HG03025 (cell line): Measurements from ENCODE around the gene APBA1.

ENCODE experiments used
- ATAC-seq: cut with Tn5 transposase; IDR thresholded peaks from one replicate; pipeline ENCODE4 v1.9.1; 2021; ENCODE audit warnings: mild to moderate bottlenecking, moderate library complexity; ENCODE audit not compliant: unreplicated experiment, low FRiP score

The APBA1 gene

DNA sequence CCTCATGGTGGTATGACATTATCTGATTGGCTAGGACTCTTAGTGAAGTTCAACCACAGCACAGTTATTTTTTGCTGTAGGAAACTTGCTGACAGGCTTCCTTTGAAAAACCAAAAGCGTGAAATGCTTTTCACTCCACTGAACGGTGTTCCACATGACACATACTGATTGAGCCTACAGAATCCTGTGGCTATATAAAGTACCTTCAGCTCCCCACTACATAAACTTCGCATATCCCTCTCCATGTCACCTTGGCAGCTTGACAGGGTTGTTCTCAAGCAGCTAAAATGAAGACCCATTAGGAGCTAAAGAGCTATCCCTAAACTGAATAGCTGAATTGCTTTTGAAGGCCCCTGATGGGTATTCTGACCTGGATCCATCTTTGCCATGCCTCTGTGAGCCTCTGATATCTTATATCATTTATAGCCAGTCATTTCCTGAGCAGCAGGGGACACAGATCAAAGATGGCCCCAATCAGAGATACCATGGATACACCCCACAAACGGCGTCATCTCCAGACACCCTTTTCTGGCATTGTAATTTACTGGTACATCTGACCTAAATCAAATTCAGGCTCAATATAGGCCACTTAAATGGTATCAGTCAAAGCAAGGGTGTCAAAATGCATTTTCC, 91.5 kb downstream of the APBA1 start:
- ATAC-seq: no peak

DNA sequence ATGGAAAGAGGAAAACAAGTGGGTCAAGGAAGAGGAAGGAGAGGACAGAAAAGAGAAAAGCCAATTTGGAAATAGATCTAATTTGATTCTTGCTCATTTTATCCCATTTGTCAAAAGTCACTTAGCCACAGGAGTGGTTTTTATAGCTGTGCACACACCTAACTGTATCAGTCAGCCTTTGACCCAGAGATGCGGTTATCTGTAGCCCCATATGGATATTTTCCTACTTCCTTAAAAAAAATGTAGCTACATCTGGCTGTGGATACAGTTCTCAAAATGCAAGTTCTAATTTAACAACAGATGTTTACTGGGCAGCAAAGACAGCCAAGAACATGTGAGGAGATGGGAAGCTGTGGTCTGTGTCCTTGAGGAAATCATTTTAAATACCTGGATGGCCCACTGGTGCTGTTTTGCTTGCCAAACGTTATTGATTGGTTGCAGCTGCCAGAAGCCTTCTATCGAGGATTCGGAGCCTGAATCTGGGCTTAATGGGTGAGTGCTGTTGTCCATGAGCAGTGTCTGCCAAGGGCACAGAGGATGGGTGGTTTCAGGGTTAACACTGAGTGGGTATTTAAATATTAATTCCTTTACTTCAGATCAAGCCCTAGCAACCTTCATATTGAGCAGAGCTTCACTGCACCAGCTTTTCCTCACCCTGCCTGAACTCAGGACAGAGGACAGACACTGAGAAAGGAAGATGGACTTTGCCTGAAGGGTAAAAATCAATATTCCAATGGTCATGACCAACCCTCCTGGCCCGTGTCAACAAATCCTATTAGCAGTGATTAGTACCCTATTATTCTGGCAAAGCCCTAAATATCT, 92.2 kb downstream of the APBA1 start:
- ATAC-seq: no peak

- no peak for ATAC-seq
Observed at GRCh38 chr9:69579032-69579758, 93.0 kb downstream of the APBA1 start.

DNA sequence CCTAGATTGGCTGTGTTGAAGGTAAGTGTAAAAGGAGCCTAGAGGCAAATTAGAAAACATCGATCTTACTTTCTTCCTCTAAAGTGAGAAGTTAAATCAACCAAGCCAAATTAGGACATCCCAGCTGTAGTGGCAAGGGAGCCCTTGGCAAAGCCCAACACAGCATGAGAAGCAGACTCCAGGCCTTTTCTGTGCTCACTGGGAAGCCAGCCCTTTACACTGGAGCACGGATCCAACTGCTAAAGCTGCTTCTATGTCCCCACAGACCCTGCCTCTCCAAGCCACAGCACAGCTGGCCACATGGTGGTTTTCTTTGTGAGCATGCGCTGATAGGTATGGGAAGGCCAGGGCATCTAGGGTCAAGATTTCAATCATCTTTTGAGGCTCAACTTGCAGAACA, 94.1 kb downstream of the APBA1 start:
- ATAC-seq: no peak

DNA sequence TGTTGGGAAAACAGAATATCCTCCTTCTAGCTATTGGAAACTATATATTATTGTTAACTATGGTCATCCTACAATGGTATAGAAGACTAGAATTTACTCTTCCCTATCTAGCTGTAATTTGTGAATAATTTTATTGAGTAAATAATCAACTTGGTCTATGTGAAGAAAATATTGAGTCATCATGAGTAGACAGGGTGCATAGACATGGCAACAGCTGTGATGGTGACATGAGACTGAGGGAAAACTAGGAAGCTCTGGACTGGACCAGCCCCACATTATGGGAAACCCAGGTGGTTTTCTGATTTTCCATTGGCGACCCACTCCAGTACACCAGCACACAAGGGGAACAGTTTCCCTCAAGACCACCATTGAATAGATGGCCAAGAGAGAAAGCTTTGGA, 95.0 kb downstream of the APBA1 start:
- ATAC-seq: no peak

- no peak for ATAC-seq
Observed at GRCh38 chr9:69574057-69574456, 98.1 kb downstream of the APBA1 start.

- ATAC-seq: no peak
Observed at GRCh38 chr9:69573651-69574050, 98.5 kb downstream of the APBA1 start.

GRCh38 chr9:69572611-69573010, 99.6 kb downstream of the APBA1 start:
- no peak for ATAC-seq

GRCh38 chr9:69571032-69571431, 101.1 kb downstream of the APBA1 start:
- ATAC-seq: no peak

DNA sequence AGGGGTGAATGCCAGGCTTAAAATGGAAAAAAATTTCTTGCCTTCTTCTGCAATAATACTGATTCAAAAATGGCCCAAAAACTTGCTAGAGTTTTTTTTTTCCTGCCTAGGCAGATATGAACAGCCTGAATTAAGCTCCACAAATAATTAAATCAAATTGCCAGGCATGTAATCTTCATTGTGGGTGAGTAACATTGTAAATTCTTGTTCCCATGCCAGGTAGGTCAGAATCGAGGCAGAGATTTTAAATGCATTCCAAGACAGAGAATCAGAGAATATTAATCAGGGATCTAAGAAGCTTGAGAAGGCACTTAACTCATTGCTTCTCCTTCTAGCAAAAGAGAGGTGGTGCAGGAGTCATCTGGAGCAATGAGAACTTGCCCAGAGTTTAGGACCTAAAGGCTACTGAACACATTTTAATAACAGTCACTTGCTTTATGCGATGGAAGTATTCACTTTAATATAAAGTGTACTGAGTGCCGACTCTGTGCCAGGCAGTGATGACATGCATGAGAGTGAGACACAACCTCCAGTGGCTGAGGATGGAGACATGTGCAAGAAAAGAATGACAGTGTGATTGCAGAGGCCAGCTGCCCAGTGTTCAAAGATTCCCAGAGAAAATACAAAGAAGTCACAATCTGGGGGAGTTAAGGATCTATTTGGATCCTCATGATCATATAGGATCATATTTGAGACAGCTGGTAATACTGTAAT, 102.3 kb downstream of the APBA1 start:
- ATAC-seq: no peak

- no peak for ATAC-seq
Observed at GRCh38 chr9:69564557-69564956, 107.6 kb downstream of the APBA1 start.

DNA sequence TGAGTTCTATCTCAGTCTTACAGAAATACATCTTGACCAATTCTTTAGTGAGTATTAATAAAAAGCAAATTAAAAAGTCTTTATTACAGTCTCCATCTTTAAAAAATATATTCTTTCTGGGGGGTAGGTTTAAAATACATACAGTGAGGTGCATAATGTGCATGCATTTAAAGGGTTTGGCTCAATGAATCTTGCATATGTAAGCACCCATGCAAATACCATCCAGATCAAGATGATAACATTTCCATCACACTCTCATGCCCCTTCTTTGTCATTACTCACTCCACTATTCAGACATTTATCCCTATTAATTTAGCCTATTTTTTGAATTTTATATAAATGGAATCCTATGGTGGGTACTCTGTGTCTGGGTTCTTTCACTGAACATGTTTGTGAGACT, 113.0 kb downstream of the APBA1 start:
- no peak for ATAC-seq

- no peak for ATAC-seq
Observed at GRCh38 chr9:69556707-69557106, 115.5 kb downstream of the APBA1 start.

GRCh38 chr9:69555802-69556201, 116.4 kb downstream of the APBA1 start:
- no peak for ATAC-seq

- ATAC-seq: no peak
Observed at GRCh38 chr9:69554945-69555344, 117.2 kb downstream of the APBA1 start.

DNA sequence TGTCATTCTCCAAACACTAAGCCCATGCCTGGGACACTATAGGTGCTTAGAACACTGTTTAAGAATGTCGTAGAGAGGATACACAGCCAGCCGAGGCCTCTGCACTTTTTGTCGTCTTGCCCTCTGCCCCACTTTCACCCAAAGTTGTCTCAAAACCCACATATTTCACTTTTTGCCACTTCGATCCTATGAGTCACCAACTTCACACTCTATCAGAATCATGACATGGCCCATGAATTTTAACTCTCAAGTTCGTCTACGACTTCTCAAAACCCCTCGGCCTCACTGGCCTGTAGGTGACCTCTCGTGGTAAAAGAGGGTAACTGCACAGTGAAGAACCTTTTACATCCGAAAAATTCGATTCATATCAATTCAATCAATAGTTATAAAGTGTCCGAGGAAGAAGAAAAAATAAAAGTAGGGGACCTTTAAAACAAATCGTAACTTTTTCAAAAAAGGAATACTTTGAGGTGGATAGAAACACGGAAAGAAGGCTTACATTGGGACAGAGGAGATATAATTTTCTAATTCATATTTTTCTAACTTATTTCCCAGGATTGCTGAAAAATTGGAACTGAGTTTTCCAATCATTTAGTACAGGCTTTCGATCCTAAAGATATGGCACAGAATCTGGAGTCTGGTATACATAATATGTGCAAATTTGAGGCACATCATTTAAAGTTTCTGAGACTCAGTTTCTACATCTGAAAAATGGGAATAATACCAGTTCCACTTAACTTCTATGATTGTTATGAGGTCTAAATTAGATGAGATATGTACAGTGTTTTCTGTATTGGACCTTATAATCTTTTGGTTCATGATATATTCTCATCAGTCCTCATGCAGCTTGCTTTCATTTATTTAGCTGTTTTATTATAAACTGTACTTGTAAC, 122.6 kb downstream of the APBA1 start:
- peak; percentile 67 for ATAC-seq

DNA sequence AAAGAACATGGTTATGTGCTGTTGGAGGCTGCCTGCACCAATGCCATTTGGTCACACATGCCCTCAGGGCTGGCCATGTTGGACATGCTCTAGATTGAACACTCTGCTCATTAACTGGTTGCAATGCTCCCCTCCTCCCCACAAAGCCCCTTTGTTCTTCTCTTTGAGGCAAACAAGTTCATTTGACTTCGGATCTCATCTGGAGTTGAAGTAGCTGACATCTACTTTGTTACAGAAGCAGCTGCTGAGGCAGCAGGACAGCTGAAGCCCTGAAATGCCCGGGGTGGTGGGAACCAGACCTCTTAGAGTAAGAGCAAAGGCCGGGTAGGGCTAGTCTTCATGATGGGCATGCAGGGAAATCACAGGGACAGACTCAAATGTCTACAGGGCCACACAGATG, 123.5 kb downstream of the APBA1 start:
- ATAC-seq: no peak

GRCh38 chr9:69546265-69546664, 125.9 kb downstream of the APBA1 start:
- no peak for ATAC-seq

DNA sequence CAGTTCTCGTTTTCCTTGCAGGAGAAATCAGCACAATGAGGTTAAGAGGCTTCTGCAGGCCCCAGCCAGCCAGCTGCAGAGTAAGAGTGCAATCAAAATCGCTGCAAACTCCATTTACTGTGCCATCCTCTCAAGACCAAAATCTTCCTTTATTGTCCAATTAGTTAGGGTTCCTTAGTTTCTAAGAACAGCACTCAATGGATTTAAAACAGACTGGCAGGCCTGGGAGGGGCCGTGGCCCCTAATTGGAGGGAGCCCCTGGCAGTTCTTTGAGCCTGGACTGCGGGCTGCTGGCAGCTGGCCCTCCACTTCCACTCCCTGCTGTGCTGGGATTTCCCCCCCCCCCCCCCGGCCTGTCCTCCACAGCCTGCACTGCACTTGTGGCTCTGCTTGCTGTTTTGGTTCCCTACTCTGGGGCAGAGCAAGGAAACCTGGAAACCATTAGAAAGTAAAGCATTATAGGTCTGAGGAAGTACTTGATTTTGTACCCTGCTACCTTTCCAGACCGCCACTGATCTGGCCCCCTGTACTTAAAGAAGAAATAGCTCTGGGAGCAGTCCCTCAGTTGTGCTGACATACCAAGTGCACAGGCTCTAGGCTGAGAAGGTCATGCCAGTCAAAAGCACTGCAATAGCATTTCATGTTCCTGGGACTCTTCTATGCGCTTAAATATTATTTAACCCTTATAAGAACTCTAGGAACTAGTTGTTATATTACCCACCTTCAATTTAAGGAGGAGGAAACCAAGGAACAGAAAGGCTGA, 129.0 kb downstream of the APBA1 start:
- no peak for ATAC-seq
